ENCODE data around the gene SMCHD1. TPM values are rescaled to one million over a fixed set of nuclear protein-coding genes. Genes with fewer than 3 reads are reported as not detected.
A peak's percentile ranks its signal among the peaks of the same experiment; 100 is the strongest.
"Not testable (repeated sequence)": the region's sequence is repeated elsewhere in the genome, so short reads cannot be mapped to it uniquely, and the experiment has no call there.

Gene SMCHD1
- total RNA-seq, 1 donor from 2014 or later, result 54.1 TPM

GRCh38 chr18:2825613-2826175, 170.2 kb downstream of the SMCHD1 start:
- Histone ChIP-seq H3K27me3 (no peaks in the 10 kb centered on the region), H3K4me3 (no peak overlapping the region), H3K9me3 (no peaks in the 10 kb centered on the region), H3K4me1 (no peaks in the 10 kb centered on the region), H3K36me3 (no peaks in the 10 kb centered on the region), H3K27ac (no peak overlapping the region)
- intact Hi-C loops (cut with DNase I), result no loop called here
- TF ChIP-seq CTCF (IDR thresholded peaks at IDR 0.05), result no peak
- ATAC-seq, result no peak
- no peak for DNase-seq

GRCh38 chr18:2826581-2826980, 171.1 kb downstream of the SMCHD1 start:
- H3K27ac ChIP-seq, result no peak overlapping the region
- DNase-seq (no peak), ATAC-seq (peak; percentile 41)
- no peaks in the 10 kb centered on the region for H3K36me3 ChIP-seq
- H3K4me1 ChIP-seq, result no peaks in the 10 kb centered on the region
- no peaks in the 10 kb centered on the region for H3K27me3 ChIP-seq
- no peaks in the 10 kb centered on the region for H3K9me3 ChIP-seq
- intact Hi-C loops (cut with DNase I), result no loop called here
- H3K4me3 ChIP-seq, result no peak overlapping the region
- TF ChIP-seq CTCF (IDR thresholded peaks at IDR 0.05), result no peak

GRCh38 chr18:2827061-2827460, 171.5 kb downstream of the SMCHD1 start:
- DNase-seq (no peak), ATAC-seq (no peak)
- Histone ChIP-seq H3K27me3 (no peaks in the 10 kb centered on the region), H3K4me3 (no peak overlapping the region), H3K27ac (no peak overlapping the region), H3K36me3 (no peaks in the 10 kb centered on the region), H3K4me1 (no peaks in the 10 kb centered on the region), H3K9me3 (no peaks in the 10 kb centered on the region)
- TF ChIP-seq CTCF (IDR thresholded peaks at IDR 0.05), result no peak
- intact Hi-C loops (cut with DNase I), result no loop called here

- H3K27me3 ChIP-seq, ATAC-seq: not testable (repeated sequence)
These were observed 180.6 kb downstream of the SMCHD1 start for GRCh38 chr18:2836118-2836517.

GRCh38 chr18:2837290-2837689, 181.8 kb downstream of the SMCHD1 start:
- intact Hi-C loops (cut with DNase I); H3K9me3 ChIP-seq; H3K4me1 ChIP-seq; H3K27ac ChIP-seq; H3K36me3 ChIP-seq; H3K27me3 ChIP-seq; DNase-seq; ATAC-seq; H3K4me3 ChIP-seq: not testable (repeated sequence)

More at GRCh38 chr18:2836118-2836517, 180.6 kb downstream of the SMCHD1 start:
- intact Hi-C loops (cut with DNase I); H3K27ac ChIP-seq; H3K36me3 ChIP-seq; H3K4me1 ChIP-seq; H3K4me3 ChIP-seq; H3K9me3 ChIP-seq; DNase-seq: not testable (repeated sequence)

GRCh38 chr18:2839202-2839601, 183.7 kb downstream of the SMCHD1 start:
- ATAC-seq, result no peak
- Histone ChIP-seq H3K4me1 (no peaks in the 10 kb centered on the region), H3K4me3 (no peak overlapping the region), H3K27me3 (no peaks in the 10 kb centered on the region), H3K36me3 (no peaks in the 10 kb centered on the region), H3K27ac (no peak overlapping the region), H3K9me3 (no peaks in the 10 kb centered on the region)
- intact Hi-C loops (cut with DNase I), result no loop called here
- TF ChIP-seq CTCF (IDR thresholded peaks at IDR 0.05), result no peak
- DNase-seq, result no peak

- intact Hi-C loops (cut with DNase I), result no loop called here
- Histone ChIP-seq H3K27ac (no peak overlapping the region), H3K4me3 (no peak overlapping the region), H3K9me3 (no peaks in the 10 kb centered on the region), H3K4me1 (peaks cover 3% of the 10 kb centered on the region), H3K27me3 (no peaks in the 10 kb centered on the region), H3K36me3 (no peaks in the 10 kb centered on the region)
- ATAC-seq (no peak), DNase-seq (no peak)
- no peak for TF ChIP-seq CTCF (IDR thresholded peaks at IDR 0.05)
These were observed 185.0 kb downstream of the SMCHD1 start for GRCh38 chr18:2840521-2840920.
